Stimulated activated CD4-positive, alpha-beta T cell treated with anti-CD3 and anti-CD28 coated beads, Interleukin-4, amount 100 ng/mL, for 1 hour (primary cell): ENCODE results near the gene TMEM125.

Experiments used
- DNase-seq: peaks from one replicate; pipeline ENCODE4 v3.0.0-alpha.2; 2020

Gene TMEM125

GRCh38 chr1:43247256-43247921, 22.4 kb upstream of the TMEM125 start:
- no peak for DNase-seq

- no peak for DNase-seq
Observed at GRCh38 chr1:43250351-43250761, 19.4 kb upstream of the TMEM125 start.

- no peak for DNase-seq
Observed at GRCh38 chr1:43251024-43251423, 18.8 kb upstream of the TMEM125 start.

- DNase-seq: no peak
Observed at GRCh38 chr1:43252225-43252624, 17.6 kb upstream of the TMEM125 start.

GRCh38 chr1:43253173-43253572, 16.6 kb upstream of the TMEM125 start:
- no peak for DNase-seq

GRCh38 chr1:43253876-43254275, 15.9 kb upstream of the TMEM125 start:
- no peak for DNase-seq

GRCh38 chr1:43255438-43256210, 14.2 kb upstream of the TMEM125 start:
- no peak for DNase-seq

- DNase-seq: no peak
Observed at GRCh38 chr1:43256675-43257570, 12.9 kb upstream of the TMEM125 start.

GRCh38 chr1:43258370-43258769, 11.4 kb upstream of the TMEM125 start:
- no peak for DNase-seq

GRCh38 chr1:43265431-43265830, 4.4 kb upstream of the TMEM125 start:
- DNase-seq: no peak

- no peak for DNase-seq
Observed at GRCh38 chr1:43266881-43267280, 2.9 kb upstream of the TMEM125 start.

- DNase-seq: no peak
Observed at GRCh38 chr1:43267291-43267805, 2.4 kb upstream of the TMEM125 start.

- DNase-seq: no peak
Observed at GRCh38 chr1:43267818-43268425, 1.9 kb upstream of the TMEM125 start.

- peak; percentile 26 for DNase-seq
Observed at GRCh38 chr1:43270421-43271095, 775 bp downstream of the TMEM125 start.

- DNase-seq: no peak
Observed at GRCh38 chr1:43271186-43272118, 1.7 kb downstream of the TMEM125 start.

GRCh38 chr1:43272161-43272560, 2.4 kb downstream of the TMEM125 start:
- no peak for DNase-seq

GRCh38 chr1:43272576-43273571, 3.1 kb downstream of the TMEM125 start:
- DNase-seq: no peak

GRCh38 chr1:43273708-43274107, 3.9 kb downstream of the TMEM125 start:
- no peak for DNase-seq

- DNase-seq: peak; percentile 22
Observed at GRCh38 chr1:43274125-43274803, 4.5 kb downstream of the TMEM125 start.
